Non-pigmented ciliary epithelial cell (primary cell): ENCODE data around the gene BTBD19.
"Not testable (repeated sequence)": the region's sequence is repeated elsewhere in the genome, so short reads cannot be mapped to it uniquely, and the experiment has no call there.

ENCODE experiments used
- DNase-seq: peaks from one replicate; pipeline ENCODE4 v3.0.0-alpha.2; 2010; ENCODE audit warnings: low read depth

BTBD19 gene, protein sequence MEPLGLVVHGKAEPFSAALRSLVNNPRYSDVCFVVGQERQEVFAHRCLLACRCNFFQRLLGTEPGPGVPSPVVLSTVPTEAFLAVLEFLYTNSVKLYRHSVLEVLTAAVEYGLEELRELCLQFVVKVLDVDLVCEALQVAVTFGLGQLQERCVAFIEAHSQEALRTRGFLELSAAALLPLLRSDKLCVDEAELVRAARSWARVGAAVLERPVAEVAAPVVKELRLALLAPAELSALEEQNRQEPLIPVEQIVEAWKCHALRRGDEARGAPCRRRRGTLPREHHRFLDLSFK

DNA sequence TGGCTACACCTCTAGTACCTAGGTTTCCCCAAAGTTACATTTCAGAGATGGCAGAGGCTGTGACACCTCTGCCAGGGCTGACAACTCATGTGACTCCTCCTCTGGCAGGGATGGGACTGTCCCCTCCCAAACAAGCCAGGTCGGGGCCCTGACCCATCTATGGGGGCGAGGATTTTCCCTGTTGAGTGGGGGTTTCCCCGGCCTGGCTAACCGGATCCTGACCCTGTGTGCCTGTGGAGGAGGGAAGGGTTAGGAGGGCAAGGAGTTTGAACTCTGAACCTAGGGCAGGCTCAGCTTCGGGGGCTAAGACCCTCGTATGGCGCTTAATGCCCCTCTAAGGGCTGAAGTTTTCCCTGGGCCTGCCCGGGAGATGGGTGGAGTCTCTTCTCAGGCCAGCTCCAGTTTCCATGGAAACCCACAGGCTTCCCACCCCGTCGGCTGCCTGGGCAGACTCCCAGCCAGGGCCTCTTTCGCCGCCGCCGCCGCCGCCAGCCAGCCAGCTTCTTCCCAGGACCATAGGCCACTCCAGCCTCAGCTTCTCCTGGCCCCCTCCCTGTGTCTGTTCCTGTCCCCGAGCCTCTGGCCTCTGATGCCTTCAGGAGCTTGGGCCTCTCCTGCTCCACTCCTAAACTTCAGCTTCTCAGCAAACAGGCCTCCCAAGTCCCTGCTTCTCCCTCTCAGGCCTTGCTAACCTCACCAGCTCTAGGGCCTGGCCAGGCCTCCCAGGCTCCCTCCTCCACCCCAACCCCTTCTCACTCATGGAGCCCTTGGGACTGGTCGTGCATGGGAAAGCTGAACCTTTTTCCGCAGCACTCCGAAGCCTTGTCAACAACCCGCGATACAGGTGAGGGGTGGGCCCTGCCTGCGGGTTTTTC lies at the start of gene BTBD19:
Gene BTBD19, plus strand, starts transcription at position 461 of the 875 bp plus-strand sequence. Its CDS starts 298 bp downstream, at position 759.
- peak; percentile 58 for DNase-seq

DNA sequence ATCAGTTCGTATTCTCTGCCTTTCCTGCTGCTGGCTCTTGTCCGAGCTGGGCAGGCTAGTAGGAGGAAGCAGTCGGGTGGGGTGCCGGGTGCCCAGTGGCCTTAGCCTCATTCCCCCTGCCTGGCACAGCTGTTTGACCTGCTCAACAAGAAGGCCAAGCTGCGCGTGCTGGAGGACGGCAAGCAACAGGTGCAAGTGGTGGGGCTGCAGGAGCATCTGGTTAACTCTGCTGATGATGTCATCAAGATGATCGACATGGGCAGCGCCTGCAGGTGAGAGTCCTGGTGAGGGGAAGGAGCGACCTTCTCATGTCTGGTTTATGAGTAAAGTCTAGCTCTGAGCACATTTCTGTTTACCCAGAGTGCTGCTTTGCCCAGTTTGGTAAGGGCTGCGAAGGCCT lies 49.2 kb upstream of the BTBD19 start:
- DNase-seq = no peak

DNA sequence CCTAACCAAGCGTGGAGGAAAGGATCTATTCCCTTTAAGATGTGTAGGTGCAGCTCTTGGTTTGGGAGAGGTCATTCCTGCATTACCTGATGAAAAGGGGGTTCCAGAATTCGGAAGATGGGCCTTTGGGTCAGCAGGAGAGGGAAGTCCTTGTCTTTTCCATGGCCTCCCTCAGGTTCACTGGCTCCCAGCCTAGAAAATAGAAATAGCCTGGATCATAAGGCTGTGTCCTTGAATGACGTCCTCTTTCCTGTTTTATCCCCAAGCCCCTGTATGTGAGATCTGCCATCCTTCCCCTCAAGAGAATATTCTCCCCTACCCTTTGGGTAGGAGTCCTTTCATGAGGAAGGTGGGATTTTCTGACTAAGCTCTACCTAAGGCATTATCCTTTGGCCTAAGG lies 47.4 kb upstream of the BTBD19 start:
- no peak for DNase-seq

DNA sequence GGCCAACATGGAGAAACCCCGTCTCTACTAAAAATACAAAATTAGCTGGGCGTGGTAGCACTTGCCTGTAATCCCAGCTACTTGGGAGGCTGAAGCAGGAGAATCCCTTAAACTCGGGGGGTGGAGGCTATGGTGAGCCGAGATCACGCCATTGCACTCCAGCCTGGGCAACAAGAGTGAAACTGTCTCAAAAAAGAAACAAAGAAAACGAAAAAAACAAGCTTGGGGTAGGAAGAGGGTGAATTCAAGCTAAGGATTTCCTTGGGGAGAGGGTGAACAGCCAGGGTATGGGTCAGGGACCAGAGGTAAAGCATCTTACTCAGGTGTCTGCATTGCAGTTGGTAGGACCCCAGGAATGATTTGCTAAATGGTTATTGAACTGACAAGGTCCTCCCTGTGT lies 41.9 kb upstream of the BTBD19 start:
- not testable (repeated sequence) for DNase-seq

DNA sequence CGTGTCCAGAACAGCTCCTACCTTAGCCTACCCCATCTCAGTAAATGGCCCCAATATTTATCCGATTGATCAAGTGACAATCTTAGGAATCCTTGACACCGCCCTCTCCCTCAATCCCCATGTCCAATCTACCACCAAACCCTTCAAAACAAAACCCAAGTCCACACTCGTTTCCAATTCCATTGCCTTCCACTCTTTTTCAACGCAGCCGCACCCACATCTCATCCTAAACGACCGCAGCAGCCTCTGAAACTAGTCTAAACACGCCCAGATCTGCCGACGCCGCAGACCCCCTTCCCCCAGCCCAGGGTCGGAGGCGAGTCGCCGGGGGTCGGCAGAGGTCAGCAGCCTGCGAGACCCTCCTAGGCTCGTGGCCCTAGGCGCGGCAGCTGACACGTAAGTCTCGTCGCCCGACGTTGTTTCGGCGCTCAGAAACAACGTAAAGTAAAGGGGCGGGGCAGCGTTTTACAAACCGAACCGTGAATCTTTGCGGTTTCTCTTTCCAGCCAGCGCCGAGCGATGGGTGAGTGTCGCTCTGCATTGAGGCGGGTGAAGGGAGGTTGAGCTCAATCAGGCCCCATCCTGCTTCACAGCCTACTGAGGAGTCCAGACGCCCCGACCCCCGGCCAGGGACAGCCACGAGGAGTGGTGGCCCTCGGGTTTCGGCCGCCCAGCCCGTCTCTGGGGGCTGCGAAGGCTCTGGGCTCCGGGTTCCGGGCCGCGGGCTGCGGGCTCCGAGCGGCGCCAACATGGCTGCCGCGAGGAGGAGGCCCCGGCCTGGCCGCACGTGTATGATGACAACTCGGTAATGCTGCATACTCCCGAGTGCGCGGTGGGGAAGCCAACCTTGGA lies 33.0 kb upstream of the BTBD19 start, which contains the start of gene RPS8:
Gene RPS8, plus strand, starts transcription at position 463 of the 852 bp plus-strand sequence. Its CDS starts 57 bp downstream, at position 520.
- peak; percentile 67 for DNase-seq

DNA sequence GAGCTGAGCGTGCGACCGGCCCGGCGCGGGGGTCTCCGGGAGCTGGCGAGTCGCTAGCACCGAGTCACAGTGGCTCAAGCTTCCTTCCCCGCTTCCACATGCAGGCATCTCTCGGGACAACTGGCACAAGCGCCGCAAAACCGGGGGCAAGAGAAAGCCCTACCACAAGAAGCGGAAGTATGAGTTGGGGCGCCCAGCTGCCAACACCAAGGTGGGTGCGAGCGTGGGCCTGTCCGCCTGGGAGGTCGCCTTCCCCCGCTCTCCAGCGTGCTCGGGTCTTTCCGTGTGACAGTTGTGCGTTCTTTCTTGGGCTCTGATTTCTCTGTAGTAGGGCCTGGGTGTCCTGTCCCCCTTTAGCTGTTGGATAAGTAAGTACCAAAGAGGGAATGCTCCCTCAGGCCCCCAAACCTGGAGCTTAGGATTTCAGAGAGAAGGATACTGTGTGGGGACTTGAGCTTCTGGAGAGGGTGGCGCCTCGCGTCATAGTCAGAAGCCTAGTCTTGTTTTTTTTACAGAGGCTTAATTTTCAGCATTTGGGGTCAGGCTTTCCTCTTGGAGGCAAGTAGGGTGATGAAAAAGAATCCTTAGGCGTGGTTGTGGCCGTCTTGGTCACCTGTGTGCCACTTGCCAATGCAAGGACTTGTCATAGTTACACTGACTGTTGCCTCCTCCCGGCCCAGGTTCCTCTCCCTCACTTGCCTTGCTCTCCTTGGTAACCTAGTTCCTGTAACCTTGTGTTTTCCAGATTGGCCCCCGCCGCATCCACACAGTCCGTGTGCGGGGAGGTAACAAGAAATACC lies 32.2 kb upstream of the BTBD19 start:
- no peak for DNase-seq

DNA sequence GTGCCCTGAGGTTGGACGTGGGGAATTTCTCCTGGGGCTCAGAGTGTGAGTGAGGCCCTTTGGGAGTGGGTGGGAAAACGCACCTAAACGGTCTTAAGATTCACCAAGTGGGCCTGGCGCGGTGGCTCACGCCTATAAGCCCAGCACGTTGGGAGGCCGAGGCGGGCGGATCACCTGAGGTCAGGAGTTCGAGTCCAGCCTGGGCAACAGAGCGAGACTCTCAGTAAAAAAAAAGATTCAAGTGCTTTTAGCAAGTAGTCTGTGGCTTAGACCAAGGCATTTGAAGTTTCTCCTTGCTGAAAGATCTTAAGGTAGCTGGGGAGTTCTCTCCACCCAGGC lies 31.6 kb upstream of the BTBD19 start:
- no peak for DNase-seq

DNA sequence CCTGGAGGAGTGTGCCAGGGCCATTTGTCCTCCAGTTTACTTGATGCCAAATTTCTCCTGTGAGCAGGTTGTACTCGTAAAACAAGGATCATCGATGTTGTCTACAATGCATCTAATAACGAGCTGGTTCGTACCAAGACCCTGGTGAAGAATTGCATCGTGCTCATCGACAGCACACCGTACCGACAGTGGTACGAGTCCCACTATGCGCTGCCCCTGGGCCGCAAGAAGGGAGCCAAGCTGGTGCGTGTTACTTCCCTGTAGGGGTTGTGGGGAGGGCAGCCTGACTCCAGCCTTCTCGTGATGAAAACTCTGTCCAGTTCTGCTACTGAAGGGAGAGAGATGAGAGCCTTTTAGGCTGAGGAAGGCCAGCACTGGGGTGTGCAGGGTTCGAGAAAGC lies 30.8 kb upstream of the BTBD19 start:
- no peak for DNase-seq

DNA sequence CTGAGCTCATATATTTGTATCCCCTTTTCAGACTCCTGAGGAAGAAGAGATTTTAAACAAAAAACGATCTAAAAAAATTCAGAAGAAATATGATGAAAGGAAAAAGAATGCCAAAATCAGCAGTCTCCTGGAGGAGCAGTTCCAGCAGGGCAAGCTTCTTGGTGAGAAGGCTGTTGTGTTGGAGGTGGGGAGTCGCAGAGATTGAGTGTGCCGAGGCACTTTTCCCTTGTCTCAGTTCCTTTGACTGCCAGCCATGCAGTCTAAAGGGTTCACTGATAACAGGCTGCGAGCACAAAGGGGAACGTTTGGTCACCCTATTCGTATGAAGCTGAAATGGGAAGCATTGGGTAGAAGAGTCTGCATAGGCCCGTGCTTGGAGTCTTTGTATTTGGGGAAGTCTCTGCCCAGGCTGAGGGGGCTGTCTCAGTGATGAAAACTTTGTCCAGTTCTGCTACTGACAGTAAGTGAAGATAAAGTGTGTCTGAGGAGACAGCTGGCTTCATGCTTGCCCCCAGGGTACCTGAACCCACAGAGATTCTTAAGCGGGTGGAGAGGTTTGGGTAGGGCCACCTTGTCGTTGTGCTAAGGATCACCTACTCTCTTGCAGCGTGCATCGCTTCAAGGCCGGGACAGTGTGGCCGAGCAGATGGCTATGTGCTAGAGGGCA lies 30.2 kb upstream of the BTBD19 start:
- DNase-seq = no peak

DNA sequence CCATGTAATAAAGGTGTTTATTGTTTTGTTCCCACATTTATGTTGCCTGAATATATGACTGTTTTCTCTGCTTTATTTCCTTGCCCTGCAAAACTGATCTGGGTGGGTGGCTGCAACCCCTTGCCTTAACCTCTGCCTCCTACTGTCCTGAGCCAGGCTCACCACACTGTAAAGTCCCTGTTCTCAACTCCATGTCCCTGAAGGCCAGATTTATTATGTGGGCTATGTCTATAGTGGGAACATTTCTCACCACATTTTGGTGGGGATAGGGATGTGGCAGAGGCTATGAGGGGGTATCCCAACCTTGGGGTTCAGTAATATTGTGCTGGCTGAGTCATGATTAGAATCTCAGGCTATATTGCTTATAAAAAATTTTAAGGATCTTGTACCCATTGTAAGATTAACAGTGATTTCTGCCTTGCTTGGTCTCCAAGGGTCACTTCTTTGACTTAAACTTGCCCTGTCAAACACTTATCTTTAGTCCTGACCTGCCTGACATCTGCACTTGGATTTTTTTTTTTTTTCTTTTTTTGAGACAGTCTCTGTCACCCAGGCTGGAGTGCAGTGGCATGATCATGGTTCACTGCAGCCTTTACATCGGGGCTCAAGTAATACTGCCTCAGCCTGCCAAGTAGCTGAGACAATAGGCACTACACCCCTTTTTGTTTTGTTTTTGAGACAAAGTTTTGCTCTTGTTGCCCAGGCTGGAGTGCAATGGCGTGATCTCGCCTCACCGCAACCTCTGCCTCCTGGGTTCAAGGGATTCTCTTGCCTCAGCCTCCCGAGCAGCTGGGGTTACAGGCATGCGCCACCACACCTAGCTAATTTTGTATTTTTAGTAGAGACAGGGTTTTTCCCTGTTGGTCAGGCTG lies 29.4 kb upstream of the BTBD19 start:
- DNase-seq = no peak

DNA sequence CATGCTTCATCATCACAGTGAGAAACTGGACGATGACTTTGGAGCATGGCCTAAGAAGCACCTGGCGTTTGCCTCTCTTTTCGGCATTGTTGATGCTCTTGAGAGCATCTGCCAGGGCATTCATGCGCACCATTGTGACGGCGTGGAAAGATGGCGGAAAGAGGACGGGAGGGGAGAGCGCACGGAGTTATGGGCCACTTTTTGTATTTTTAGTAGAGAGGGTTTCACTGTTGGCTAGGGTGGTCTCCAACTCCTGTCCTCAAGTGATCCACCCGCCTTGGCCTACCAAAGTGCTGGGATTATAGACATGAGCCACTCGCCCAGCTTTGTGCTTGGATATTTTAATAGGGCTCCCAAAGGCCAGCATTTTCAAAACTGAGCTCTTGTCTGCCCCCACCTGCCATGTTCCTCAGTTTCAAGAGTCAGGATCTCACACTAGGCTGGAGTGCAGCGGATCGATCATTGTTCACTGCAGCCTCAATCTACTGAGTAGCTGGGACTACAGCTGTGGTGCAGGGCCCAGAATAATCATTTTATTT lies 27.7 kb upstream of the BTBD19 start:
- DNase-seq = no peak

DNA sequence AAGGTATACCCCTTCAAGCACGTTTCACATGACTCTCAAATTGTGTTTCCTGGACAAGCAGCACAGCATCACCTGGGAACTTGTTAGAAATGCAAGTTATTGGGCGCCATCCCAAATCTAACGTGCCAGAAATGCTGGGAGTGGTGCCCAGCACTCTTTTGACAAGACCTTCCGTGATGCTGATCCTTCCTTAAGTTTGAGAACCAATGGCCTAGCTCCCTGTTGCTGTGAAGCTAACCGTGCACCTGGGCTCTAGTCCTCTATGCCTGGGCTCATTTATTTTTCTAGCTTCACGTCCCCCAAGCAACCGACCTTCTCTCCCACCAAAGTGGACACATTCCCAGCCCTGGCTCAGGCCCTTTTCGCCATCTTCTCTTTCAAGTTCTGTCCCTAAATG lies 24.6 kb upstream of the BTBD19 start:
- DNase-seq = no peak

DNA sequence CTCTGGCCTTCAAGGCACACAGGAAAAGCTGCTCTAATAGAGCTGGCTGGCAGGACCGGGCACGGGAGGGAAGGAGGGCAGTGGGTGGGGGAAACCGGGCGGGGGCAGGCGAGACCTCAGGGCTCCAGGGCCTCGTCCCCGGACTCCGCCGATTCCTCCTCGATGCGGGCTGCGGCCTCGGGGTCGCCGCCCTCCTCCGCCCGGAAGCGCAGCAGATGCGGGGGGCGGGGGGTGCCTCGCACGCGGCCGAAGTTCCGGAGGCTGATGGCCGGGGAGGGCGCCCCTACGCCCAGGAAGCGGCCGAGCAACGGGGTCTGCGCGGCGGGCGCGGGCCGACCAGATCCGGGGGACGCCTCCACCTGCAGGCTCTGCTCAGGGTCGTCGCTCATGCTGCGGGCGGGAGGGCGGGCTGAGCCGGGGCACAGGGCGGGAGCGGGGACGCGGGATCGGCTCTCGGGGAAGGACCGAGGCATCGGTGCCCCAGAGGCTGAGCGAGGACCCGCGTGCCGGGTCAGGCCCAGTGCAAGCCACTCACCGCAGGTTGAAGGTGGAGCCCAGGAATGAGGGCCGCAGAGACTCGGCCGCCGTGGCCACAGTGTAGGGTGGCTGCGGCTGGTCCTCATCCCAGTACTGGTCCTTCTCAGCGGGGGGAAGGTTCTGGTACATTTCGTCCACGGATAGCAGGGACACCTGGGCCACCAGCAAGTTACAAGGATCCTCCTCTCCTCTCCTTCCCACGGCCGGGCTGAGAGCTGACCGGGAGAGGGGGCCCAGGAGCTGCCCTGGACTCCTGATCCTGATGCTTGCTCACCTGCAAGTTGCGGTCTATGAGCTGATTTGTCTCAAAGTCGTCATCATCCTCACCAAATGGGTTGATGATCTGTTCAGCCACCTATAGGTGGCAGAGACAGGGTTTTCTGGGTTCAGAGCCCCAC lies 24.0 kb upstream of the BTBD19 start:
- DNase-seq = no peak

DNA sequence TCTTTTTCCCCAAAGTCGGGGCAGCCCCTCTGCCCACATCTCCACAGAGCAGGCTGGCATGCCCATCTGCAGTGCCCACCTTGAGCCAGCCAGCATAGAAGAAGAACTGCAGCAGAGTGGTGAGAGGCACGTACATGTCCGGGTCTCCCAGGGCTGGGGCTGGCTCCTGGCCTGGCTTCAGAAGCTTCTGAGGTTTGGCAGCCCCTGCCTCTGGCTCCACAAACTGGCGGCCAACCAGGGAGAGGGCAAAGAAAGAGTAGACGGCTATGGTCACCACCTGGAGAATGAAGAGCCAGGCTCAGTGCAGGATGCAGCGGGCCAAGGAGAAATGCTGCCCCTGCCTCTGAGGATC lies 23.3 kb upstream of the BTBD19 start:
- DNase-seq = no peak

DNA sequence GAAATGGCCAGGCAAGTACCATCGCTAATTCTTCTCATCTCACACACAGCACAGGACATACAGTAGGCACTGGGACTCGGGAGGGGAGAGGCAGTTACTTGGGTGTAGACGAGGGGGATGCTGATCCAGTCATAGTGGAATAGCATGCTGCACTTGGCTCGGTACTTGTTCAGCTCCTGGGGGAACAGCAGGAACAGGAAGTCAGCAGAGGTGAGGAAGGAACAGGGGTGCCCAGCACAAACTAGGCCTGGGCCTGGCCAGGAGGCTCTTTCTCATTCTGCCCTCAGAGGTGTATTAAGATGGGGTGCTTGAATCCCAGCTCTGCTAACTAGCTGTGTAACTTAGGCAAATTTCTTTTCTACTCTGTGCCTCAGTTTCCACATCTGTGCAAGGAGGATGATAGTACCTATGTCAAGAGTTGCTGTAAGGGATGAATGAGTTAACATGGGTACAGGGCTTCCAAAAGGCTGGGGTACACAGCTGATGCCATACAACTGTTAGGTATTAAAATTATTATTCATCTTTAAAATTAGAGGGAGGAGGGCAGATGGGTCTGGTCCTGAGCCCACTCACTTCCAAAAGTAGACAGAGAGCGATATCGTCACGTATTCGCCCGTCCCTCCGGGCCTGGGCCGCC lies 22.7 kb upstream of the BTBD19 start:
- DNase-seq = no peak

DNA sequence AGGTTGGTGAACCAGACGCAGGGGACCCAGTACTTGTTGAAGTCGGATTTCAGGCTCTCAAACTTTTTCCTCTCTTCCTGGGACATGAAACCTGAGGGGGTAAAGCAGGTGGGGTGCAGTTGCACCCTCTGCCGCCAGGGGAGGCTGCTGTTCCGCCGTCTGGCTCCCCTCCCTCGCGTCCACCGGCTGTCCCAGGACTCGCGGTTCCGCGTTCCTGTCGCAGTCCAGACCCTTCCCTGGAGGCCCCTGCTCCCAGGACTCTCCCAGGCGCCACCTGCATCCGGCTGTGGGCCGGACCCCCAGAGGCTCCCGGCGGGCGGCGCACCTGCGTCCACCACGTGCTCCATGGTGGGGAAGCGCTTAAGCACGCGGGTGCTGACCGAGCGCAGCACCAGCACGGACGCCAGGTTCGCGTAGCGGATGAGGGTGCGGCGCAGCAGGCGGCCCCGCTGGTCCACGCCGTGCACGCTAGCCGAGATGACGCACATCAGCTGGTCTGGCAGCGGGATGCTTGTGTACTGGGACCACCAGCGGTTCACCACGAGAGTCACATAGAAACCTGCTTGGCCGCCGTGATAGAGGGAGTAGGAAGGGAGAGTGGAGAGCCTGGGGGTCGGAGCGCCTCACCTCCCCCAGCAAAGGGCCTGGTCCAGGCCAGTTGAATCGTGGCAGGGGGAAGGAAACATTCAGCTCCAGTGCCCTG lies 22.0 kb upstream of the BTBD19 start:
- no peak for DNase-seq

DNA sequence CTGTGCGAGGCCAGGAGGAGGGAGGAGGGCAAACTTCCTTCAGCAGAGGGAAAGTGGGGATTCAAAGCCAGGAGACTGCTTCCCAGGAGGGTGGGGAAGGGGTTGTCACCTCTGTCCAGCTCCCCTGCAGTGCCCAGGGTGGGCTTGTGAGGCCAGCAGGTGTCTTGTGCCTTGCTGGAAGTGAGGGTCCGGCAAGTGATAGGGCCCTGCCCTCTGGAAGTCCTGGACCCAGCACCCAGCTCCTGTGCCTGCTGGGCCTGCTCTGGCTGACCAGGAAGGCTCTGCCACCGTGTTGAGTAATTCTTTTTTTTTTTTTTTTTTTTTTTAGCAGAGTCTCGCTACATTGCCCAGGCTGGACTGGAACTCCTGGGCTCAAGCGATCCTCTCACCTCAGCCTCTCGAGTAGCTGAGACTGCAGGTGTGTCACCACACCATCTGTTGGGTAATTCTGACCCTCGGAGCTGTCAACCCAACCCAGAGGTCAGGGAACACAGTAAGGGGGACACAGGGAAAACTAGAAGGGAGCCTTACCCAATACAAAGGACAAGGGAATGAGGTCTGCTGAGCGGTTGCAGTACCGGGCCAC lies 21.4 kb upstream of the BTBD19 start:
- no peak for DNase-seq
